Measurements from ENCODE around the gene CTNNA2. TPM values are rescaled to one million over a fixed set of nuclear protein-coding genes. Genes with fewer than 3 reads are reported as not detected.

The CTNNA2 gene
- total RNA-seq, 1 donor from 2014 or later: not detected

DNA sequence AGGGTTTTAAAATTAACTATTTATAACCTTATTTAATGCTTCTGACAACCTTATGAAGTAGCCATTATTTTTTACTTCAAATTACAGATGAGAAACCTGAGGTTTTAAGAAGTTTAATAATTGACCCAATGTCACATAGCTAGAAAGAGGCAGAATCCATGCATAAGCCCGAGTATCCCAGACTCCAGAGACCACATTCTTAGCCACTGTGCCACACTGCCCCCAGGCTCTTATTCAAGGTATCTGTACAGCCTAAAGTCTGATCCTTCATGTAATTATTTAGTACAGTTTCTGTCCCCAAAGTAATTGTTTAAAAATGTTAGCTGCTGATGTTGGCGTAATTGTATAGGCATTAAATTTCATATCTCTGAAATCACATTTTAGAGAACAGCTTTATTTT, 916.4 kb downstream of the CTNNA2 start:
- DNase-seq: no peak
- Mint-ChIP-seq H3K36me3 (ENCODE audit: low read depth) (no peaks in the 10 kb centered on the region), H3K27ac (no peak overlapping the region), H3K4me1 (no peaks in the 10 kb centered on the region), H3K9me3 (no peaks in the 10 kb centered on the region), H3K27me3 (no peaks in the 10 kb centered on the region), H3K4me3 (no peak overlapping the region)
- intact Hi-C loops (cut with micrococcal nuclease): no loop called here

DNA sequence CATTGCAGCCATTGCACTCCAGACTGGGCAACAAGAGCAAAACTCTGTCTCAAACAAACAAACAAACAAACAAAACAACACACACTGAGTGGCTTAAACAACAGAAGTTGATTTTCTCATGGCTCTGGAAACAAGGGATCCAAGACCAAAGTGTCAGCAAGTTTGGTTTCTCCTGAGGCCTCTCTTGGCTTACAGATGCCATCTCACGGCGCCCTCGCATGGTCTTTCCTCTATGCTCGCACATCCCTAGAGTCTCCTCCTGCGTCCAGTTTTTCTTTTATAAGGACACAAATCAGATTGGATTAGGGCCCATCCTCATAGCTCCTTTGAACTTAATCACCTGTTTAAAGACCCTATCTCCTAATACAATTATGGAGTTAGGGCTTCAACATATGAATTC, 925.1 kb downstream of the CTNNA2 start:
- Mint-ChIP-seq H3K4me1 (no peaks in the 10 kb centered on the region), H3K4me3 (no peak overlapping the region), H3K27me3 (no peaks in the 10 kb centered on the region), H3K36me3 (ENCODE audit: low read depth) (no peaks in the 10 kb centered on the region), H3K9me3 (peaks cover 4% of the 10 kb centered on the region), H3K27ac (no peak overlapping the region)
- intact Hi-C loops (cut with micrococcal nuclease): no loop called here
- no peak for DNase-seq

GRCh38 chr2:80438686-80439085, 925.8 kb downstream of the CTNNA2 start:
- H3K4me1 Mint-ChIP-seq: no peaks in the 10 kb centered on the region
- no peaks in the 10 kb centered on the region for H3K27me3 Mint-ChIP-seq
- peaks cover 4% of the 10 kb centered on the region for H3K9me3 Mint-ChIP-seq
- no peak overlapping the region for H3K4me3 Mint-ChIP-seq
- H3K27ac Mint-ChIP-seq: no peak overlapping the region
- DNase-seq: no peak
- H3K36me3 Mint-ChIP-seq (ENCODE audit: low read depth): no peaks in the 10 kb centered on the region
- intact Hi-C loops (cut with micrococcal nuclease): no loop called here

GRCh38 chr2:80454628-80455027, 941.8 kb downstream of the CTNNA2 start:
- no peaks in the 10 kb centered on the region for H3K36me3 Mint-ChIP-seq (ENCODE audit: low read depth)
- no peak overlapping the region for H3K4me3 Mint-ChIP-seq
- intact Hi-C loops (cut with micrococcal nuclease): no loop called here
- H3K9me3 Mint-ChIP-seq: no peaks in the 10 kb centered on the region
- H3K27ac Mint-ChIP-seq: no peak overlapping the region
- H3K27me3 Mint-ChIP-seq: no peaks in the 10 kb centered on the region
- DNase-seq: no peak
- H3K4me1 Mint-ChIP-seq: no peaks in the 10 kb centered on the region

GRCh38 chr2:80459028-80459427, 946.2 kb downstream of the CTNNA2 start:
- Mint-ChIP-seq H3K4me1 (no peaks in the 10 kb centered on the region), H3K36me3 (ENCODE audit: low read depth) (no peaks in the 10 kb centered on the region), H3K27me3 (no peaks in the 10 kb centered on the region), H3K9me3 (peaks cover 13% of the 10 kb centered on the region), H3K27ac (no peak overlapping the region), H3K4me3 (no peak overlapping the region)
- intact Hi-C loops (cut with micrococcal nuclease): no loop called here
- DNase-seq: no peak

- intact Hi-C loops (cut with micrococcal nuclease): no loop called here
- Mint-ChIP-seq H3K36me3 (ENCODE audit: low read depth) (no peaks in the 10 kb centered on the region), H3K4me3 (no peak overlapping the region), H3K27ac (no peak overlapping the region), H3K27me3 (no peaks in the 10 kb centered on the region), H3K4me1 (no peaks in the 10 kb centered on the region), H3K9me3 (peaks cover 14% of the 10 kb centered on the region)
- no peak for DNase-seq
These were observed 948.8 kb downstream of the CTNNA2 start for GRCh38 chr2:80461505-80462197.

GRCh38 chr2:80462654-80463053, 949.8 kb downstream of the CTNNA2 start:
- Mint-ChIP-seq H3K36me3 (ENCODE audit: low read depth) (no peaks in the 10 kb centered on the region), H3K4me3 (no peak overlapping the region), H3K4me1 (no peaks in the 10 kb centered on the region), H3K9me3 (peaks cover 14% of the 10 kb centered on the region), H3K27me3 (no peaks in the 10 kb centered on the region), H3K27ac (no peak overlapping the region)
- no peak for DNase-seq
- intact Hi-C loops (cut with micrococcal nuclease): no loop called here

DNA sequence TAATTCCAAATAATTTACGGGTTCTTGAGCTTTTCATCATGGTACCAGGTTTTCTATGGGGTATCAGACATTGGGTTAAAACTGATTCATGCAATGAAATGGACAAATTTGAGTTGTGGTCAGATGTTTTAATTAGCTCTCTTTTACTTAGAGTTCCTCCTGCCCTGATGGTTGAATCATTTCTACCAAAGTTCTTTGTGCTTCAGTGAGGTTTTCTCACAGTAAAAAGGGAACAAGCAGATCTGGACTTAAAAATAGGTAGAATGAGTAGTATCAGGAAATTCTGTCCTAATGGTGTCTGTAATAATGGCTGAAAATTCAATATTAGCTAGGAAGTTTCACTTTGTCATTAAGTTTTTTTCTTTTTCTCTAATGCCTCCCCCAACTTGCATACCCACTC, 951.4 kb downstream of the CTNNA2 start:
- no peak for DNase-seq
- no peak overlapping the region for H3K4me3 Mint-ChIP-seq
- H3K4me1 Mint-ChIP-seq: no peaks in the 10 kb centered on the region
- no peak overlapping the region for H3K27ac Mint-ChIP-seq
- no peaks in the 10 kb centered on the region for H3K36me3 Mint-ChIP-seq (ENCODE audit: low read depth)
- intact Hi-C loops (cut with micrococcal nuclease): no loop called here
- H3K9me3 Mint-ChIP-seq: peaks cover 14% of the 10 kb centered on the region
- H3K27me3 Mint-ChIP-seq: no peaks in the 10 kb centered on the region

- no peaks in the 10 kb centered on the region for H3K4me1 Mint-ChIP-seq
- H3K9me3 Mint-ChIP-seq: peaks cover 20% of the 10 kb centered on the region
- DNase-seq: no peak
- no peaks in the 10 kb centered on the region for H3K27me3 Mint-ChIP-seq
- intact Hi-C loops (cut with micrococcal nuclease): no loop called here
- no peak overlapping the region for H3K27ac Mint-ChIP-seq
- H3K36me3 Mint-ChIP-seq (ENCODE audit: low read depth): no peaks in the 10 kb centered on the region
- no peak overlapping the region for H3K4me3 Mint-ChIP-seq
These were observed 954.5 kb downstream of the CTNNA2 start for GRCh38 chr2:80467262-80467811.

DNA sequence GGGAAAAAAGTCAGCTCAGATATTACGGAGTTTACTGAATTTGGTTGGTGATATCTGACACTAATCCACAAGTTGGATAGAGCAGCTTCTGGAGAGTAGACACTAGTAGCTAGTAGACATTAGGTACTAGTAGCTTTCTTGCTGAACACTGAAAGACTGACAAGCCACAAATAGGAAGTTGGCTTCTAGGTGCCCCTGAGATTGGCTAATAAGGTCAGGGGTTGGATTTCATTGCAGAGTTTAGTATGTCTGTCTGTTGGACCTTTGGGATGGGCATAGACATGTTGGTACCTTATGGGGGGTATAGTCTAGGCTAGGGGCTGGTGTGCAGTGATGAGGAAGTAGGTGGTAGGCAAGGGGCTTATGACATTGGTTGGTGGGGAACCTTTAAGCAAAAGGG, 956.6 kb downstream of the CTNNA2 start:
- H3K9me3 Mint-ChIP-seq: peaks cover 6% of the 10 kb centered on the region
- no peak for DNase-seq
- no peak overlapping the region for H3K27ac Mint-ChIP-seq
- no peaks in the 10 kb centered on the region for H3K36me3 Mint-ChIP-seq (ENCODE audit: low read depth)
- H3K4me3 Mint-ChIP-seq: no peak overlapping the region
- intact Hi-C loops (cut with micrococcal nuclease): no loop called here
- no peaks in the 10 kb centered on the region for H3K4me1 Mint-ChIP-seq
- no peaks in the 10 kb centered on the region for H3K27me3 Mint-ChIP-seq

- DNase-seq: no peak
- intact Hi-C loops (cut with micrococcal nuclease): no loop called here
- H3K27me3 Mint-ChIP-seq: no peaks in the 10 kb centered on the region
- no peak overlapping the region for H3K4me3 Mint-ChIP-seq
- no peaks in the 10 kb centered on the region for H3K4me1 Mint-ChIP-seq
- H3K36me3 Mint-ChIP-seq (ENCODE audit: low read depth): no peaks in the 10 kb centered on the region
- H3K27ac Mint-ChIP-seq: no peak overlapping the region
- H3K9me3 Mint-ChIP-seq: peaks cover 6% of the 10 kb centered on the region
These were observed 960.2 kb downstream of the CTNNA2 start for GRCh38 chr2:80473069-80473468.

GRCh38 chr2:80473796-80474195, 960.9 kb downstream of the CTNNA2 start:
- no peaks in the 10 kb centered on the region for H3K27me3 Mint-ChIP-seq
- no peaks in the 10 kb centered on the region for H3K36me3 Mint-ChIP-seq (ENCODE audit: low read depth)
- H3K27ac Mint-ChIP-seq: no peak overlapping the region

GRCh38 chr2:80475970-80476369, 963.1 kb downstream of the CTNNA2 start:
- Mint-ChIP-seq H3K9me3 (no peaks in the 10 kb centered on the region), H3K36me3 (ENCODE audit: low read depth) (no peaks in the 10 kb centered on the region), H3K27ac (no peak overlapping the region), H3K27me3 (no peaks in the 10 kb centered on the region), H3K4me3 (no peak overlapping the region), H3K4me1 (no peaks in the 10 kb centered on the region)
- no peak for DNase-seq
- intact Hi-C loops (cut with micrococcal nuclease): no loop called here

More at GRCh38 chr2:80473796-80474195, 960.9 kb downstream of the CTNNA2 start:
- intact Hi-C loops (cut with micrococcal nuclease): no loop called here
- Mint-ChIP-seq H3K4me3 (no peak overlapping the region), H3K4me1 (no peaks in the 10 kb centered on the region), H3K9me3 (peaks cover 6% of the 10 kb centered on the region)
- no peak for DNase-seq

- Mint-ChIP-seq H3K36me3 (ENCODE audit: low read depth) (no peaks in the 10 kb centered on the region), H3K4me1 (no peaks in the 10 kb centered on the region), H3K27ac (no peak overlapping the region), H3K4me3 (no peak overlapping the region), H3K9me3 (no peaks in the 10 kb centered on the region), H3K27me3 (no peaks in the 10 kb centered on the region)
- intact Hi-C loops (cut with micrococcal nuclease): no loop called here
- no peak for DNase-seq
These were observed 963.8 kb downstream of the CTNNA2 start for GRCh38 chr2:80476535-80477117.

DNA sequence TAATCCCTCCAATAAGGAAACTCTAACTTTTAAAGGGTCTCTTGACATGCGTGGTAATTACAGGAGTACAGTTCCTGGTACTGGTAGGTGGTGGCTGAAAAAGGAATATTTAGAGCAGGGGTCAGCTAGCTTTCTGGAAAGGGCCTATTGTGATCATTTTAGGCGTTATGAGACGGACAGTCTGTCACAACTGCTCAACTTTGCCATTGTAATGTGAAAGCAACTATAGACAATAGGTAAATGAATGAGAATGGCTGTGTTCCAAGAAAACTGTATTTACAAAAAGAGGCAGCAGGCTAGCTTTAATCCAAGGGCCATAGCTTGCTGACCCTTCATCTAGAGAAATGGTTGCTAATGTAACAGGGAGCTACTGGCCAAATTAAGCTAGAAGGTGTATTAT, 969.4 kb downstream of the CTNNA2 start:
- Mint-ChIP-seq H3K9me3 (no peaks in the 10 kb centered on the region), H3K4me3 (no peak overlapping the region), H3K27ac (no peak overlapping the region), H3K4me1 (no peaks in the 10 kb centered on the region), H3K27me3 (no peaks in the 10 kb centered on the region), H3K36me3 (ENCODE audit: low read depth) (no peaks in the 10 kb centered on the region)
- intact Hi-C loops (cut with micrococcal nuclease): no loop called here
- DNase-seq: no peak

Data from activated CD4-positive, alpha-beta T cell treated with anti-CD3 and anti-CD28 coated beads, Interleukin-2, amount 10 ng/mL, durations not matched to agents 24 days and 14 days (primary cell).